K562 (cell line): Measurements from ENCODE around the gene ASCC2. TPM values are rescaled to one million over a fixed set of nuclear protein-coding genes. Genes with fewer than 3 reads are reported as not detected.

ENCODE experiments used
- ADNP ChIP-seq: fragments of 200-800 bp; sonication (Bioruptor generic); IDR thresholded peaks from 2 replicates; pipeline ENCODE4 v1.6.1; 2016; ENCODE audit warnings: missing genetic modification characterization, missing compliant biosample characterization
- CBFB ChIP-seq: sonication (generic); formaldehyde crosslinking; IDR thresholded peaks from 2 replicates; pipeline ENCODE4 v1.4.0; 2020; ENCODE audit warnings: mild to moderate bottlenecking, missing genetic modification reagents
- ESRRB ChIP-seq: fragments of 250-450 bp; sonication (Bioruptor Pico); IDR thresholded peaks from 2 replicates; pipeline ENCODE4 v1.5.0; 2020; ENCODE audit warnings: mild to moderate bottlenecking, moderate library complexity, borderline replicate concordance
- JUND ChIP-seq, 2 experiments: IDR thresholded peaks; 2 replicates in 1 of 2; 3 replicates in 1 of 2; pipeline ENCODE4 v1.6.1; 2011; ENCODE audit warnings: borderline replicate concordance in 2 of 2, low read depth in 2 of 2, low read length in 2 of 2, improper control_type of control experiment in 1 of 2, missing biosample characterization in 1 of 2, missing genetic modification characterization in 1 of 2, missing genetic modification reagents in 1 of 2
- PHF8 ChIP-seq: fragments of 200-600 bp; sonication (generic); IDR thresholded peaks from 2 replicates; pipeline ENCODE4 v1.6.1; 2012; ENCODE audit warnings: mixed run types, mild to moderate bottlenecking, inconsistent platforms, low read length, moderate library complexity, borderline replicate concordance
- POLR2G ChIP-seq: fragments of 200-400 bp; formaldehyde crosslinking; IDR thresholded peaks from 2 replicates; pipeline ENCODE4 v1.6.1; 2017; ENCODE audit warnings: low read depth, mild to moderate bottlenecking, antibody characterized with exemption, low read length, moderate library complexity
- SMARCA4 ChIP-seq: fragments of 450-650 bp; IDR thresholded peaks from 2 replicates; pipeline ENCODE4 v1.6.1; 2016
- SMARCC2 ChIP-seq: fragments of 450-650 bp; IDR thresholded peaks from 2 replicates; pipeline ENCODE4 v1.6.1; 2017; ENCODE audit warnings: antibody characterized with exemption, moderate library complexity, mild to moderate bottlenecking, low read depth
- SNIP1 ChIP-seq: fragments of 450-650 bp; IDR thresholded peaks from 2 replicates; pipeline ENCODE4 v1.7.1; 2017; ENCODE audit warnings: low read depth, mild to moderate bottlenecking
- TEAD1 ChIP-seq, 2 experiments: fragments of 450-650 bp in 1 of 2; sonication (generic) in 1 of 2; formaldehyde crosslinking; IDR thresholded peaks; 2 replicates each; pipeline versions ENCODE4 v1.4.0 to v1.8.0; 2020 to 2022; ENCODE audit warnings: mild to moderate bottlenecking in 2 of 2, missing genetic modification reagents in 1 of 2
- XRCC3 ChIP-seq: fragments of 450-650 bp; IDR thresholded peaks from 2 replicates; pipeline ENCODE4 v1.6.1; 2017; ENCODE audit warnings: mild to moderate bottlenecking, moderate library complexity
- ZFP30 ChIP-seq: fragments of 250-450 bp; sonication (Bioruptor Pico); IDR thresholded peaks from 2 replicates; pipeline ENCODE4 v1.8.0; 2022; ENCODE audit warnings: moderate library complexity, mild to moderate bottlenecking, inconsistent platforms, borderline replicate concordance
- ZNF121 ChIP-seq: sonication (generic); formaldehyde crosslinking; conservative IDR thresholded peaks from 2 replicates; pipeline ENCODE4 v1.8.0; 2022; ENCODE audit warnings: missing genetic modification reagents
- ZNF707 ChIP-seq: fragments of 250-450 bp; sonication (Bioruptor Pico); conservative IDR thresholded peaks from 2 replicates; pipeline ENCODE4 v1.8.0; 2022; ENCODE audit warnings: inconsistent platforms, mild to moderate bottlenecking, moderate library complexity
- polyA plus RNA-seq, 8 experiments: library from polyadenylated mRNA; depleted of rRNA in 4 of 8; stranded (reverse) in 5 of 8; unstranded in 3 of 8; fragments of >200 nt; fragmentation: Nextera tagmentation in 2 of 8; fragmentation: Illumina TruSeq in 1 of 8; extraction: Ambion mirVana in 2 of 8; extraction: Trizol in 1 of 8; gene quantifications; 2 replicates each; pipeline versions ENCODE4 v1.2.1 to v1.2.3, GENCODE V29; 2011 to 2014; ENCODE audit warnings: inconsistent platforms in 1 of 8, missing spikeins in 1 of 8
- total RNA-seq, 7 experiments: library from RNA; depleted of rRNA in 6 of 7; stranded (reverse); fragments of >200 nt in 6 of 7; fragmentation: Illumina TruSeq in 2 of 7; extraction: Trizol in 2 of 7; gene quantifications; 2 replicates each; pipeline versions ENCODE4 v1.2.1 to v1.2.3, GENCODE V29; 2011 to 2021; ENCODE audit warnings: low replicate concordance in 1 of 7
- TF ChIP-seq, protein P1 (sequence below): fragments of 250-450 bp; sonication (Bioruptor Pico); IDR thresholded peaks from 2 replicates; pipeline ENCODE4 v1.5.0; 2021
- TF ChIP-seq, protein P2 (sequence below): fragments of 450-650 bp; formaldehyde crosslinking; IDR thresholded peaks from 2 replicates; pipeline ENCODE4 v1.4.0; 2022; ENCODE audit warnings: missing genetic modification characterization
- TF ChIP-seq, protein P3 (sequence below): IDR thresholded peaks from 3 replicates; pipeline ENCODE4 v1.6.1; 2011; ENCODE audit warnings: borderline replicate concordance, mild to moderate bottlenecking; ENCODE audit not compliant: insufficient read length, insufficient read depth
- TF ChIP-seq, protein P4 (sequence below): fragments of 450-650 bp; formaldehyde crosslinking; IDR thresholded peaks from 2 replicates; pipeline ENCODE4 v1.4.0; 2020; ENCODE audit warnings: mild to moderate bottlenecking, moderate library complexity

Gene ASCC2
- total and polyA plus RNA-seq, 9 of the 15 experiments (the other 6 are each of a cell fraction or from before 2014, with no cell fraction given): 4.0 to 46.7 (median 26.8) TPM

DNA sequence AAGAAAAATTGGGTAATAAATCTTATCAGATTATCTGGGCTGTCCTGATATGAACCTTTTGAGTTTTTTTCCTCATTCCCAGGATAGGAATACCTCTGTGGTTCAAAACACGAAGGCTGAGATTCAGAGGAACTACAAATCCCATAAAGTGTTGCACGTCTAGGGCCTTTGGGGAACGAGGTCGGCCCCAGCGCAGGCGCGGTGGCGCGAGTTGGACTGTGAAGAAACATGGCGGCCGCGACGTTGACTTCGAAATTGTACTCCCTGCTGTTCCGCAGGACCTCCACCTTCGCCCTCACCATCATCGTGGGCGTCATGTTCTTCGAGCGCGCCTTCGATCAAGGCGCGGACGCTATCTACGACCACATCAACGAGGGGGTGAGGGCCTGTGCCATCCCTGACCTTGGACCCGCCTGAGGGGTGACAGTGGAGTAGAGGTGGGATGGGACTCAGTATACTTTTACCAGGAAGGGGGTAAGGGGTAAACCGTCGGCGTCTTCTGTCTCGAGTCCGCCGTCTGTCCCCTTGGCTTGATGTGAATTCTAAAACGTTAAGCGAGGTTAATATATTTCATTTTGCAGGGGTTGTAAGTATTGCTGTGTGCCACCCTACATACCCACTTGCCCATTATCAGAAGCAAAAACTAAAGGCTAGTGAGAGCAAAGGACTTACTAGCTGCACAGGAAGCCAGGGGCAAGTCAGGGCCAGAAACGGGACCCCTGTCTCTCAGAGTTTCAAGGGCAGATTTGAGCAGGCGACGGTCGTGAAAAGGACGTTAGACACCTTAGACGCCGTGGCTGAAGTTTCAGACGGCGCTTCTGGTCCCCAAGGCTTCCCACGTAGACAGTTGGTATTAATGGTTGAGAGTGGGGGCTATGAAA, 70.7 kb downstream of the ASCC2 start, which contains the start of gene UQCR10 (continued):
- TF ChIP-seq, protein P1, sequence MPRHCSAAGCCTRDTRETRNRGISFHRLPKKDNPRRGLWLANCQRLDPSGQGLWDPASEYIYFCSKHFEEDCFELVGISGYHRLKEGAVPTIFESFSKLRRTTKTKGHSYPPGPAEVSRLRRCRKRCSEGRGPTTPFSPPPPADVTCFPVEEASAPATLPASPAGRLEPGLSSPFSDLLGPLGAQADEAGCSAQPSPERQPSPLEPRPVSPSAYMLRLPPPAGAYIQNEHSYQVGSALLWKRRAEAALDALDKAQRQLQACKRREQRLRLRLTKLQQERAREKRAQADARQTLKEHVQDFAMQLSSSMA (CRISPR knock-in tag): no peak
- no peak for TF ChIP-seq ZNF121 (CRISPR knock-in tag)
- TF ChIP-seq SNIP1: no peak
- TF ChIP-seq, protein P2, sequence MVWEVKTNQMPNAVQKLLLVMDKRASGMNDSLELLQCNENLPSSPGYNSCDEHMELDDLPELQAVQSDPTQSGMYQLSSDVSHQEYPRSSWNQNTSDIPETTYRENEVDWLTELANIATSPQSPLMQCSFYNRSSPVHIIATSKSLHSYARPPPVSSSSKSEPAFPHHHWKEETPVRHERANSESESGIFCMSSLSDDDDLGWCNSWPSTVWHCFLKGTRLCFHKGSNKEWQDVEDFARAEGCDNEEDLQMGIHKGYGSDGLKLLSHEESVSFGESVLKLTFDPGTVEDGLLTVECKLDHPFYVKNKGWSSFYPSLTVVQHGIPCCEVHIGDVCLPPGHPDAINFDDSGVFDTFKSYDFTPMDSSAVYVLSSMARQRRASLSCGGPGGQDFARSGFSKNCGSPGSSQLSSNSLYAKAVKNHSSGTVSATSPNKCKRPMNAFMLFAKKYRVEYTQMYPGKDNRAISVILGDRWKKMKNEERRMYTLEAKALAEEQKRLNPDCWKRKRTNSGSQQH (CRISPR knock-in tag): no peak
- no peak for TF ChIP-seq ZNF707 (CRISPR knock-in tag)
- no peak for TF ChIP-seq ESRRB (CRISPR knock-in tag)
- TF ChIP-seq, protein P3, sequence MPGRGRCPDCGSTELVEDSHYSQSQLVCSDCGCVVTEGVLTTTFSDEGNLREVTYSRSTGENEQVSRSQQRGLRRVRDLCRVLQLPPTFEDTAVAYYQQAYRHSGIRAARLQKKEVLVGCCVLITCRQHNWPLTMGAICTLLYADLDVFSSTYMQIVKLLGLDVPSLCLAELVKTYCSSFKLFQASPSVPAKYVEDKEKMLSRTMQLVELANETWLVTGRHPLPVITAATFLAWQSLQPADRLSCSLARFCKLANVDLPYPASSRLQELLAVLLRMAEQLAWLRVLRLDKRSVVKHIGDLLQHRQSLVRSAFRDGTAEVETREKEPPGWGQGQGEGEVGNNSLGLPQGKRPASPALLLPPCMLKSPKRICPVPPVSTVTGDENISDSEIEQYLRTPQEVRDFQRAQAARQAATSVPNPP: no peak
- no peak; a peak in 1 of 4 replicates for TF ChIP-seq TEAD1 (CRISPR knock-in tag; IDR thresholded peaks at IDR 0.05)
- TF ChIP-seq CBFB (CRISPR knock-in tag): no peak
- 0 out of 2 replicates have a peak, but pooled peaks have one; percentile 9 for TF ChIP-seq SMARCA4
- no peak for TF ChIP-seq ADNP (tag)
- peak; percentile 83 for TF ChIP-seq PHF8
- no peak for TF ChIP-seq XRCC3
- TF ChIP-seq, protein P4, sequence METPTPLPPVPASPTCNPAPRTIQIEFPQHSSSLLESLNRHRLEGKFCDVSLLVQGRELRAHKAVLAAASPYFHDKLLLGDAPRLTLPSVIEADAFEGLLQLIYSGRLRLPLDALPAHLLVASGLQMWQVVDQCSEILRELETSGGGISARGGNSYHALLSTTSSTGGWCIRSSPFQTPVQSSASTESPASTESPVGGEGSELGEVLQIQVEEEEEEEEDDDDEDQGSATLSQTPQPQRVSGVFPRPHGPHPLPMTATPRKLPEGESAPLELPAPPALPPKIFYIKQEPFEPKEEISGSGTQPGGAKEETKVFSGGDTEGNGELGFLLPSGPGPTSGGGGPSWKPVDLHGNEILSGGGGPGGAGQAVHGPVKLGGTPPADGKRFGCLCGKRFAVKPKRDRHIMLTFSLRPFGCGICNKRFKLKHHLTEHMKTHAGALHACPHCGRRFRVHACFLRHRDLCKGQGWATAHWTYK (CRISPR knock-in tag): no peak
- no peak for TF ChIP-seq SMARCC2
- peak; percentile 71; the same call in 1 of the 2 replicates for TF ChIP-seq POLR2G
- 0 out of 2 replicates have a peak, but pooled peaks have one; percentile 6 for TF ChIP-seq JUND (IDR thresholded peaks at IDR 0.05; ENCODE audit: borderline replicate concordance, low read depth, low read length)
- TF ChIP-seq JUND (tag; IDR thresholded peaks at IDR 0.05; ENCODE audit: borderline replicate concordance, low read depth, low read length): no peak
- no peak for TF ChIP-seq ZFP30 (CRISPR knock-in tag)
